Activated CD4-positive, alpha-beta T cell treated with anti-CD3 and anti-CD28 coated beads, Interleukin-2, amount 50 U/mL, for 16 hours (primary cell): ENCODE data around the gene SH3RF3.

ENCODE experiments used
- DNase-seq: peaks from one replicate; pipeline ENCODE4 v3.0.0-alpha.2; 2020

The SH3RF3 gene

DNA sequence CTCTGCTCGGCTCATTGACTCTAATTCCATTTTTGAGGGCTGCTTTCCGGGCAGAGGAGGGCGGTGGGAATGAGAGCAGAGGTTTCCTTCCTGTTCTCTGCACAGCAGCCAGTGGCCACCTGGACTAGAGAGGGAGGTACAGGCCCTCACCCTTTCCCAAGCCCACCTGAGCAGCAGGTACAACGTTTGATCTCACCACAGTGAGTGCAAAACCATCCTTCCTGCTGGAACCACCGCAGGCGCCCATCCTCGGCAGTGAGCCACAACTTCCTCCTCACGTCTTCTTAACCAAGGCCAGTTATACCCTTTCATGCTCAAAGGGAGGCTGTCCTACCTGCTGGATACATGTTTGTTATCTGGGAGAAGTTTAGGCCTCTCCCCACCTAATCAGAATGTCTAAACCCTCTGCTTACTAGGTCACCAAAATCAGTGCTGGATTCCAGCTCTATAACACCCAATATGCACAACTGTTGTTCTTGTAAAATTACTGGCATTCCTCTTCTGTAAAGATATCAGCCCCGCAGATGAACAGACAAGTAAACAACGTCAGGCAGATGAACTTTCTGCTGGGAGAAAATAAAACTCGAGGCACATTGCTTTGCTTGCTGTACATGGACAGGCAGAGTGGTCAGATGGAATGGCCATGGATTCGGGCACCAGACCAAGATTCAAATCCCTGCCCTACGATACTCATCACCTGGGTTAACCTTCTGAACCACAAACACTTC lies 191.4 kb downstream of the SH3RF3 start:
- no peak for DNase-seq

DNA sequence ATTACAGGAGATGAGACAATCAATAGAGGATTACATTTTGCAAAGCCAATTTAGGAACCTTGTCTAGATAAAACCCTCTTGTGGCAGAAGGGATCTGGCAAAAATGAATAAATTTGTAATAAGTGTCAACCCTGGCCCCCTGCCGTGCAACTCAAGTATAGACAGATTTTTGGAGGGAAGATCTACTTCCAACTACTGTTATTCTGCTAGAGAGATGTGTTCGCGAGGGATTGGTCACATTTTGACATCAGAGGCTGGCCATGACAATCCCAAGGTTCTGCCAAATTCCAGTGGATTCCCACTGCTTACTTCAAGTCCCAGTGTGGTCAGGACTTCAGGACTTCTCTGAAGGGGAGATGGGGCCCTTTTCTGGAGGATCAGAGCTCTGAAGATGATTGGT lies 192.6 kb downstream of the SH3RF3 start:
- no peak for DNase-seq

DNA sequence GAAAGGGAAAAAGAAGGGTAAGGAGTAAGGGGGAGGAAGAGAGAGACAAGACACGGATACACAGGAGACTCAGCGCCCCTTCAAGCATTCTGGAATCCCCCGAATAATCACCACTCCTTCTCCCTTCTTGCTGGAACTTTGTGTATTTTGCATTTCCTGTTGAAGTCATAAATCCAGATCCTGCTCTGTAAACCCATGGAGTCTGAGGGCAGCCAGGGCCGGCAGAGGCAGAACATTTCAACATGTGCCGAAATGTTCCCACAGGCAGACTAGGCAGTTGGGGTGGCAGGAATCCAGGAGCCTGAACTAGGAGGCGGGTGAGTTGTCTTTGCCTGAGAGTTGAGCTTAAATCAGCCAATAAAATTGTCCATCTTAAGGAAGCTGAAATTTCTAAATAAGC lies 193.1 kb downstream of the SH3RF3 start:
- no peak for DNase-seq

DNA sequence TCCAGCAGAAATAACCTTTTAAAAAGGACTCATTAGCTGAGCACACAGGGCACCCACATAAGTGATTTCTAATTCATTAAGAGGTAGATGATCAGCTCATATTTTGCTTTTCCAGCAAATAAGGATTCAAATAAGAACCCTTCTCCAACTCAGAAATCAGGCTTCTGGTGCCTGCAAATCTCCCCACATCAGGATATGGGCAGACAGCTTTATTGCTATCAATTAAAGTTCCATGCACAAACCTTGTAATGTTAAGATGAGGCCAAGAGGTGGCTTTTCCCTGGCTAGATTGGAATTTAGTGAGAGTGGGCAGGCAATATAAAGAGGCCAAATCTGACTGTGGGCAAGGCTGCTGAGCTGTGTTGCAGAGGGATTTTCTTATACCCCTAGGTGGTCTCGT lies 193.6 kb downstream of the SH3RF3 start:
- DNase-seq = no peak

DNA sequence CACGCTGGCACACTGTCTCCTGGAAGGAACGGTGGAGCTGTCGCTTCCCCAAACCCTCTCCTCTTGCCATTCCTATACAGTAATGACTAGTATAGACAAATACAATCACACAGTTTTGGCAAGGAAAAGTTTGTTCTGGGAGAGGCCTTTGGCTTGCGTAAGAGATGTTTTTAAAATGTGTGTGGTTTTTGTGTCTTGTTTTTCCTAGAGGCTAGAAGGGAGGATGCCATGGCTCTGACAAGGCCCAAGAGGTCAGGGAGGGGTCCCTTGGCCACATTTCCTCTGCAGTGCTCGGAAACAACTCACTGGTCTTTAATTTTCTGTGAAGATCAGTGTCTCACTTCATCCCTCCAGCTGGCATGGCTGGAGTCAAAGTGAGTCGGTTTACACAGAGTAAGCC lies 195.9 kb downstream of the SH3RF3 start:
- no peak for DNase-seq

DNA sequence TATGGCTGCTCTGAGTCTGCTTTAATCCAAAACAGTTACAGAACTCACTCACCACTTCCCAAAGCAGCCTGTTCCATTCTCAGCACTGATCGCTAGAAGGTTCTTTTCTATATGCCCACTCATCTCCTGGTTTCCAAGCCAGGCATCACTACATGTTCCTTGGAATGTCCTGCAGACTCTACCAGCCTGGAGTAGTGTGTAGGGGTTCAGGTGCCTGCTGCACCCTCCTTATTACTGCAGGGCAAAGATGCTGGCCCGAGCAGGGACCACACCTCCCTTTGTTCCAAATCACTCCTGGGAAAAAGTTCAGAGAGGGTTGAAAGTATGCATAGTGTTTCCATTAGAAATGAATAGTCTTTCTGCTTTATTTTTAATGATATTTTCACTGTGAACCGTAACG lies 196.6 kb downstream of the SH3RF3 start:
- DNase-seq = no peak

DNA sequence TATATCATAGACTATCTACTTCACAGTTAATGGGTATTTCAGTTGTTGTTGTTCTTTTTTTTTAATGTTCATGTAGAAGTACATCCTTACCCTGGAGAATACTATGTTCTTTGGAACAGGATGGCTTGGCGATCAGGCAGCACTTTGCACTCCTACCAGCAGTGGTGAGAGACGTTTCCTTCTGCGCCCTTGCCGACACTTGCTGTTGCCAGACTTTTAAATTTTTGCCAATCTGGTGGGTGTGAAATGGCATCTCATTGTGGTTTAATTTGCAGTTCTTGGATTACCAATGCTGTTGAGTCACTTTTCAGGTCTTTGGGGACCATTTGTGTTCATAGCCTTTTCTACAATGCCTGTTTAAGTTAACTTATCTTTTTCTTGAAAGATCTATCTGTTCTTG lies 197.3 kb downstream of the SH3RF3 start:
- no peak for DNase-seq

DNA sequence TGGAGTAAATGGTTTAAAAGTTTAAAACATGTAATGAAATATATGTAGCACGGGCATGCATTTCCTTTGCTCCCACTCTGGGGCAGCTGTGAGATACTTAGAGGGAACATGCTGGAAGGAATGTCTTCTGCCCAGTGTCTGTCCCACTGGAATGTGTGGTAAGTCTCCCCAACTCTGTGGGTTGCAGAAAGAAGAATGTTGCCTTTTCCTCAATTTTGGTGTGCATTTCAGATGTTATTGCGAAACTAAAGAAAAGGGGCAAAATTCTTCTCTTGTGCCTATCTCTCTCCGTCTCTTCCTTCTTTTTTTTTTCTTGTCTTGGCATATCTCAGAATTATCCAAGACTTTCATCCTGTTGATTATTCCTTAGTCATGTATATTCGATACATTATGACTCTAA lies 201.1 kb downstream of the SH3RF3 start:
- no peak for DNase-seq

DNA sequence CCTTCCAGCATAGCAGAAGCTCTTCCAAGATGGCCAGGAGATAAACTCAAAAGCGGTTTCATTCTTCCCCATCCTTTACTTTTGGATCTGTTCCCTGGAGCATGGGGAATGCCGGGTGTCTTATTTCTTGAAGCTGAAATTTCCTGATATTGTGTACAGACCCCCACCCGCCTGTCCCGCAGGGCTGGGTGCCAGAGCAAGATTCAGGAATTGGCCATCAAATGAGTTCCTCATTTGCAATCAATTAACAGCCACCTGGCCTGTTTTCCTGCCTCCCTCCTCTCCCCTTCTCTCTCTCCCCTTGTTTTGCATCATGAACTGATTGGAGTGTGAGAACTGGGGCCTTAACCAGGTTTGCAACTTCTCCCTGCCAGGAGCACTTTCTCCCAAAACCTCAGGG lies 202.1 kb downstream of the SH3RF3 start:
- DNase-seq = no peak

DNA sequence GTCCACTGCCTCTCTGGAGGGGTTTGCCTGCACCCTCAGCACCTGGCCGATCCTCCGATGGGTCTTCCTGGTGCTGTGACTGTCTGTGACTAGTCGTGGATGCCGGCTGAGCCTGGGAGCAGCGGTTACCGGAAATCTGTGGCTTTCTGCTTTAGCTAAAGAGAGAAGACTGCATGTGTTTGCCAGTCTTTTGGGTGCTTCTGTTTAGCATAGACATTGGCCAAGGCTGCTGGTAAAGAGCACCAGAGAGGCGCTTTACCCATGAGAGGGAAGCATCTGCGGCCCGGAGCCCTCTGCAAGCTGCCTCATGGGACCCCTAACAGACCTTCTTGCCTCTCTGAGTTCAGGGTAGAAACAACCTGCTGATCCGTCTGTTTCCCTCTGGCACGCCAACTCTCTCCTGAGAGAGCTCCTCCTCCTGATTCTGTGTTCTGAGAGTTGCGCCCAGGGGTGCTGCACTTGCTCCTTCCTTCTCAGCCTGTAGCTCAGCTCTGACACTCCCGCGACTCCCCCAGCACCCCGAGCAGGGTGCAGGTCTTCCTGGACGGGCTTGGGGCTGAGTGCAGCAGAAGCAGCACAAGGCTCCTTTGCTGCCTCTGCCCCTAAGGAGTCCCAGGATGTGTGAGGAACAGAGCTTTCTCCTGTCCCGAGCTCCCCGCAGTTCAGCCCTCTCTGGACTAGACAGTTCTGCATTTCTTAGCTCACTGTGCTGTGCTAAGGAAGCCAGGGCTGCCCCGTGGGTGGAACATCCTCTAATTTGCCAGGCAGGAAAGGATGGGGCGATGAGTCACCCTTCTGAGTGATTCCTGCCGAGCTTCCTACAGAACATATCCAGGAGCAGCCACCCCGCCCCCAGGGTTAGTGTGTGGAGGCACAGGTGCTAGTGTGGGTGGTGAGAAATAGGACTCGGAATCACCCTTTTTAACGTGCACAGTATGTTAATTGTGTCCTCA lies 203.2 kb downstream of the SH3RF3 start:
- peak; percentile 34 for DNase-seq

DNA sequence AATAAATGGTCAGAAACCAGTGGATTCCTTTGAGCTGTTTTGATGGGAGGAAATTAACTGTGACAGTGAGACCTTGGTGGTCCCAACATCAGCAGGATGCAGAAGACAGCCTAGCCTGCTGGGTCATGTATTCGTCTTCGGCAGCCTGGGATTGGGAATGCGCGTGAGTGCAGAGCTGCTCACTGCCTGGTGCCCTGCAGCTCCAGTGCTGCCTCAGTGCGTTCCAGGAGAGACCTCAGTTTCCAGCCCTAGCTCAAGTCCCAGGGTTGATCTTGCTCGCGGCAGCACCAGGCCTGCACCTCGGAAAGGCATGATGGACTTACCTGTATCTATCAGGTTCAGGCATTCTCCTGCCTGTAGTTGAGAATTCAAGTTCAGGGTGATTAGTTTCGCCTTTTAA lies 203.9 kb downstream of the SH3RF3 start:
- DNase-seq = no peak

DNA sequence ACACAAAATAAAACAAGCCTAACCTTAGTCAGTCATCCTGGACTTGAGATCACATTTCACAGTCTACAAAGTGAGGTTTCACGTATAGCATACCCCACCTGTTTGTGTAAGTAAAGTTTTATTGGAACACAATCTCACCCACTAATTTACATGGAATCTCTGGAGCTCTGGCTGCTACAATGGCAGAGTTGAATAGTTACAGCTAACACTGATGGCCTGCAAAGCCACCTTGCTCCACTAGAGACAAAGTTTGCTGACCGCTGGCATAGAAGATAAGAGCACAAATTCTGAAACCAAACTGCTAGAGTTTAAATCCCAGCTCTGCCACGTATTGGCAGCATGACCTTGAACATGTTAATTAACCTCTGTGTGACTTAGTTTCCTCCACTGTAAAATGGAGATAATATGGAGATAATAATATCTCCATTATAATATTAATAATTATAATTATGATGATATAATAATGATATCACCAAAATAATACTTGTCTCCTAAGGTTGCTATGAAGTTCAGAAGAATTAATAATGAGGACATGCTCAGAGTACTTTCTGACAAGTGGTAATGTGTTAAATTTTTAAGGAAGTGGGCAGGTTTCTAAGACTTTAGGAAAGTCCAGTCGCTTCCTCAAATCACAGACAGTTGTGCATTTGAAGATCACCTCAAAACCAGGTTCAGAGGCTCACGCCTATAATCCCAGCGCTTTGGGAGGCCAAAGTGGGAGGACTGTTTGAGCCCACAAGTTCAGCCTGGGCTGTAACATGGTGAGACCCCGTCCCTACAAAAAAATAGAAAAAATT lies 204.6 kb downstream of the SH3RF3 start:
- no peak for DNase-seq

DNA sequence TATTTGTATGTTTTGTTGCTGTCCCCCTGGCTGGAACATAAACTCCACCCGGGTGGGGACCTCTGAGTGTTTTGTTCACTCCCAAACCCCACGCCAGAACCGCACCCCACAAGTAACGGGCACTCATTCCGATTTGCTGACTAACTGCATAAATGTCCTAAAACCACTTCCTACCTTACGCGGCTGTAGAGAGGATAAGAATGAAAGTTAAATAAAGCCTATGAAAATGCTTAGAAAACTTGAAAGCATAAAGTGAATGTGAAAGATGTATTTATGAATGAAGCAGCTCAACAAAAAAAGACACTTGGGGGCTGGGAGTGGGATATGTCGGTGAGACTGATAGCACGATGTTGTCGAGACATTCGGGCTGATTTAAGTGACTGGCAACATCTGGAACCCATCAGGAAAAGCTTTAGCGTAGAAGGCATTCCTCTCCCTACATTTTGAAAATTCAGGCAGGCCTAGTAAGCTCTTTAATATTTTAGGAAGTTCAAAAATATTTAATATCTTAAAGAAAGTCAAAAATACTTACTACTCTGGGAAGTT lies 206.7 kb downstream of the SH3RF3 start:
- DNase-seq = peak; percentile 64

DNA sequence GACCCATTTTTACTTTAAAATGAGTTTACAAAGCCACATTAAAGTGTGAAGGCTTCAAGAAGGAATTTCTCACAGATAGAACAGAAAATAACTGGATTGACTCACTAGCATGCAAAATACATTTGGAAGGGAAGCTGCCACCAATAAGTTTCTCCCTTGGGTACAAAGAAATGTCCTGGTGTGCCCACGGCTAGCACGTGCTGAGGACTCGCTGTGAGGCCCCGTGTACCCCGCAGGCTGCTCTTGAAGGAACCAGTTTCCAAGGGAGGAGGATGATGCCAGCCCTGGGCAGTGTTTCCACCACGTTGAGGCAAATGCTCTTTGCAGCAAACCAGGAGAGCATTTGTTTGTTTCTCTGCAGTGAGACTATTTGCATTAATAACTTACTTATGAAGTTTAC lies 207.3 kb downstream of the SH3RF3 start:
- no peak for DNase-seq

DNA sequence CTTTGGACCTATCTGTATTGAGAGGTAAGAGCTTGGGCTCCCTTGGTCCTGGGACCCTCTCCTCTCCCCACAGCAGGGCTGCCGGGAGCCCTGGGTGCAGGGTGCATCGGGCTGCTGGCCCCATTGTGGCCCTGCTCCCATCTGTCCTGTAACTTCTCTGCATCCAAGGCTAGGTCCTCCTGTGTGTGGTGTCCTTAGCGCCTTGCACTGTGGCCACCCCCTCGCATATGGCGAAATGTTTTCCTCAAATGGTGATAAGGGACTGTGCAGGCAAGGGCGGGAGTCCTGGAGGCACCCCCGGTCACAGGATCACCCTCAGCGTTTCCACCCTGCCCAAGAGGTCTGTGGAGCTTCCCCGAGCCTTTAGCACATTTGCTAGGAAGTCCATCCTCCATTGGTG lies 208.2 kb downstream of the SH3RF3 start:
- no peak for DNase-seq

DNA sequence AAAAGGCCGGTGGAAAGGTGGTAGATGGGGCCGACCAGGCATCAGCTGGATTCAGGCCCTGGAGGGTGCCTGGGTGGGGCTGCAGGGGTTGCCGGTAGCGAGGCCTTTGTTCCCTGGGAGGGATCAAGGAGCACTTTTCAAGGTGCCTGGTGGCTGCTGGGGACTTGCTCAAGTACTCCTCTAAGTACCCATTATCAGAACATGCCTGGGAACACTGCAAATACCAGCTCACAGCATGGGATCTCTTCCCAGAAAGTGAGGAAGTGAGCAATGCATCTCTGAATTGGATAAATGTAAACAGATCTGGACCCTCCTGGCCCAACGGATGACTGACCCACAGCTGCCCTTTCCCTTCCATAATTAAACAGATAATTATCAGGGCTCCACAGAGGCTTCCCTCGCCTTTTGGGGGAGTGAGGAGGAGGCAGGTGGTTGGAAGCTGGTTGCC lies 210.5 kb downstream of the SH3RF3 start:
- no peak for DNase-seq

DNA sequence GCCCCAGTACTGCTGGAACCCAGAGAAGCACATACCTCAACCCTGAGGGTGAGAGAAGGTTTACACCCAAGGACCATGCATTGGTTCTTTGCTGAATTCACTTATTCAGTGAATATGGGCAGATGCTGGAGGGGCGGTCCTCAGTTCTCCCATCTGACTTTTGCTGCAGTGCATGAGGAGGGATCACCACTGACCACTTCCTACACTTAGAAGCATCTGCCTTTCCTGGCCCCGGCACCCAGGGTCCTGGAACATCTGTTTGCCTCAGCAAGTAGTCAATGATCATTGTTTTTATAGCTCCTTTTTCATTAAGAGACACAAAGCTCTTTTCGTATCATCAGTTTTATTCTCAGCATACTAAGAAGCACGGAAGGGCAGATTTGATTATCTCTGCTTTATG lies 211.4 kb downstream of the SH3RF3 start:
- DNase-seq = no peak

DNA sequence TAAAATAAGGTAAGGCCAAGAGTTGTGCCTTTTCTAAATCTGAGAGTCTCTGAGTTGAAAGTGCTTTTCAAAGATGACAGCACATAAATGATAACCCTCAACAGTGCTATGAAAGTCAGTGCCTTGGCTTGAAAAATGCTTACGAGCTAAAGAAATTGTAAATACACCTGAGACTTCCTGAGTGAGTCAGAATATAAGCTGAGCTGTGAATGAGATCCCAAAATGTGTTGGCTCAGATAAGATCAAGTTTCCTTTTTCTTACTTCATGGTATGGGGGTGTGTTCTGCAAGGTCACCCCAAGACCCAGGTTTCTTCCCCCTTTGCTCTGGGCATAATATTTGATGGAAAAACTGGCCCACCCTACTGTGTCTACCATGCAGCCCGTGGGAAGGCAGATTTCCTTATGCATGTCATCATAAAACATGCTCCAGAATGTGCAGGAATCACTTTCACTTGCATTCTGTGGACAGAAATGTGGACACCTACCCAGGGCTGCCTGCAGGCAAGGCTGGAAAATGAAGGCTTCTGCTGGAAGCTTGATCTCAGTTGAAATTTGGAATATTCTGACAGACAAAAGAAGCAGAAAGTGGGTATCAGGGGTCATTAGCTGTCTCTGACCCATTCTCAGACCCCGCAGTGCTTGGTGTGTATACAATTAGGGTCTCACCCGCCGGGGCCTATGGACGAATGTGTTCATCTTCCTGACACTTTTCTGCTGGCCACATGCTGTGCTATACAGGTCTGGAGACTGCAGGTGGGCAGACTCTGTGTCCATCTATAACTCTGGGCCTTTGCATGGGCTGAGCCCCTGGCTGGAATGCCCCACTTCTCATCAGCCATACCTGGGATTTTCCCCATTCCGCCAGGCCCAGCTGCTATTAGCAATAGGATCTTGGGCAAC lies 212.6 kb downstream of the SH3RF3 start:
- peak; percentile 41 for DNase-seq

DNA sequence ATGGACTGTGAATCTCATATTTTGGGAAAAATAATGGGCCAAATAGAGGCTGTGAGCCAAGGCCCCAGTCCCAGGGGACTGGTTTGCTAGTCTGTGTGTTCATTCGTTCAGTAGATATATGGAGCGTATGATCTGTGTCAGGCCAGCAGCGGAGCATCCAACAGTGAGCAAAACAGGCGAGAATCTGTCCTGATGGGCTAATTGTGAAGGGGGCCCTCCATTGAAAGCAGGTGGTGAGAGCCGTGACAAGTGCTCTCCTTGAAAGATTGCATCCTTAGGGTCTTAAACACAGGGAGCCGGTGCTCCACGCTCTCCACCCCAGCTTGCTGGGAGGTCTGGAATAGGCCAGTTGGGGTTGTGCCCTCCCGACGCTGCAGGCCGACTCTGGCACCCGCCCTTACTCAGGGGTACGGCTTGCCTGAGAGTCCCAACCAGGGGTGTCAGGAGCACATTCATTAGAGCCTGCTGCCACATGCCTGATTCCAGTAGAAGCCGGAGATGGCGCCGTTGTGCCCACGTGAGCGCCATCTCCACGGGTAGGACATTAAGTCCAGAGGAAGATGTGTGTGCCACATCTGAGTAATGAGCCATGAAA lies 213.3 kb downstream of the SH3RF3 start:
- no peak for DNase-seq

DNA sequence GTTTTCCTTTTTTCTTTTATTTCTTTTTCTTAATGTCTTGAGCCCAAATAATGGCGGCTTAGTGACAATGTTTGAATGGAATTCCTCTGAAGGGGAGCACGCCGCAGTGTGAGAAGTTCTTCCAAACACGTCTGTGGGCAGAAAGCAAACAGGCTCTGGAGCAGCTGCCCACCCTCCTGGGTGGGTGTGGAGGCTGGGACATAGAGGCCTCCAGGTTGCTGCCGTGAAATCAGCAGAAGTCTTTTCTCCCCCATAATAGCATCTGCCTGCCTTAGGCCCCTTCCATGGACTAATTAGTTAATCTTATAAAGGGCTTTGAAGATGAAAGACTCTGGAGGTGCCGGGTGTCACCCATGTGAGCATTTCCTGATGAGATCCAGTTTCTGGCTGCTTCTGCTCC lies 213.9 kb downstream of the SH3RF3 start:
- DNase-seq = no peak

DNA sequence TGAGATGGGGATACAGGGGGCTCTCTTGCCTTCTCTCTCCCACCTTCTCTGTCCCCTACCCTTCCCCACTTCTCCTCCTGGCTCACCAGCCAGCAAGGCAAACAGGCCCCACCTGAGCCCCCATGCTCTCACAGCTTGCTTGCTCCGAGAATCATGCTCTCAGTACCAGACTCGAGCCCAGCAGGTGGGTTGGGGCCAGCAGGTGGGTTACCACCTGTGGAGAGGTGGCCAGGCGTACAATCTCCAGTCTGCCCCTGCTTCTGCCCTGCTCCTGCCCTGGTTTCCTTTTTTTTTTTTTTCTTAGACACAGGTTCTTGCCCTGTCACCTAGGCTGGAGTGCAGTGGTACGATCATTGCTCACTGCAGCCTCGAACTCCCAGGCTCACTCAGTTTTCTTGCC lies 214.5 kb downstream of the SH3RF3 start:
- no peak for DNase-seq
